A549 (cell line): Measurements from ENCODE around the gene OR13C4. TPM values are rescaled to one million over a fixed set of nuclear protein-coding genes. Genes with fewer than 3 reads are reported as not detected.
A peak's percentile ranks its signal among the peaks of the same experiment; 100 is the strongest.
"Not testable (repeated sequence)": the region's sequence is repeated elsewhere in the genome, so short reads cannot be mapped to it uniquely, and the experiment has no call there.

Experiments
- ATAC-seq, 2 experiments: fragments of 200-7000 bp in 1 of 2; fragments of >200 bp in 1 of 2; cut with Nextera tagmentation in 1 of 2; cut with Tn5 transposase in 1 of 2; 3 replicates each; pipeline versions ENCODE4 v1.8.0 to v1.9.1; 2018 to 2020; ENCODE audit warnings: mild to moderate bottlenecking in 1 of 2, moderate library complexity in 1 of 2
- CTCF ChIA-PET: fragments of 300-600 bp; sonication (Branson Sonifier 250); formaldehyde crosslinking; extraction: SDS; loops from one replicate; lab custom pipeline; 2021; ENCODE audit warnings: antibody characterized with exemption, inconsistent platforms; lab: Yijun Ruan, JAX
- POLR2A ChIA-PET: fragments of 350-600 bp; formaldehyde crosslinking; extraction: SDS; loops from one replicate; lab custom pipeline; 2021; ENCODE audit warnings: antibody characterized with exemption, inconsistent platforms; lab: Yijun Ruan, JAX
- DNase-seq, 2 experiments: peaks; one replicate each; pipeline versions ENCODE4 v3.0.0 to v3.0.0-alpha.2; 2011 to 2016; ENCODE audit warnings: low read depth in 1 of 2, low spot score in 1 of 2
- FAIRE-seq: peaks from 2 replicates; lab custom pipeline; 2011; peaks lifted over from hg19 to GRCh38; lab: Jason Lieb, UNC
- H3K27ac ChIP-seq, 2 experiments: fragments of >200 bp; sonication (Bioruptor Twin); formaldehyde crosslinking; 3 replicates each; pipeline ENCODE4 v1.5.1; 2016 to 2017
- H3K4me1 ChIP-seq: fragments of >200 bp; sonication (Bioruptor Twin); formaldehyde crosslinking; 3 replicates; pipeline ENCODE4 v1.6.1; 2016
- H3K4me2 ChIP-seq: fragments of >200 bp; sonication (Bioruptor Twin); formaldehyde crosslinking; 3 replicates; pipeline ENCODE4 v1.6.1; 2016
- H3K4me3 ChIP-seq: fragments of >200 bp; sonication (Bioruptor Twin); formaldehyde crosslinking; 3 replicates; pipeline ENCODE4 v1.5.1; 2016
- H3K9me3 ChIP-seq: fragments of >200 bp; sonication (Bioruptor Twin); formaldehyde crosslinking; 3 replicates; pipeline ENCODE4 v1.6.1; 2016
- CEBPB ChIP-seq, 2 experiments: fragments of >200 bp in 1 of 2; sonication (Bioruptor Twin) in 1 of 2; formaldehyde crosslinking in 1 of 2; IDR thresholded peaks; 2 replicates each; pipeline ENCODE4 v1.6.1; 2012 to 2016
- CHD4 ChIP-seq: fragments of 200-600 bp; sonication (generic); IDR thresholded peaks from 2 replicates; pipeline ENCODE4 v1.6.1; 2016; ENCODE audit warnings: antibody characterized with exemption, mild to moderate bottlenecking, borderline replicate concordance
- FOSB ChIP-seq: fragments of 250-450 bp; sonication (Bioruptor Pico); IDR thresholded peaks from 2 replicates; pipeline ENCODE4 v1.5.0; 2020; ENCODE audit warnings: mild to moderate bottlenecking, moderate library complexity
- FOSL2 ChIP-seq, 2 experiments: fragments of 450-650 bp in 1 of 2; fragments of >200 bp in 1 of 2; sonication (Bioruptor Twin) in 1 of 2; formaldehyde crosslinking; IDR thresholded peaks; 2 replicates each; pipeline versions ENCODE4 v1.5.0 to v1.6.1; 2016 to 2020; ENCODE audit warnings: mild to moderate bottlenecking in 1 of 2, moderate library complexity in 1 of 2
- FOXS1 ChIP-seq: fragments of 250-450 bp; sonication (Bioruptor Pico); IDR thresholded peaks from 2 replicates; pipeline ENCODE4 v1.5.0; 2020; ENCODE audit warnings: mild to moderate bottlenecking, moderate library complexity
- GATA3 ChIP-seq: IDR thresholded peaks from 2 replicates; pipeline ENCODE4 v1.6.1; 2012; ENCODE audit warnings: borderline replicate concordance
- HDAC2 ChIP-seq: fragments of 200-600 bp; sonication (generic); IDR thresholded peaks from 2 replicates; pipeline ENCODE4 v1.6.1; 2016
- HEYL ChIP-seq: fragments of 250-450 bp; sonication (Bioruptor Pico); IDR thresholded peaks from 2 replicates; pipeline ENCODE4 v1.8.0; 2021; ENCODE audit warnings: mild to moderate bottlenecking, moderate library complexity
- HOXA7 ChIP-seq: fragments of 250-450 bp; sonication (Bioruptor Pico); IDR thresholded peaks from 2 replicates; pipeline ENCODE4 v1.5.0; 2020; ENCODE audit warnings: mild to moderate bottlenecking, moderate library complexity
- KDM5A ChIP-seq: fragments of 200-600 bp; sonication (generic); IDR thresholded peaks from 2 replicates; pipeline ENCODE4 v1.6.1; 2016; ENCODE audit warnings: antibody characterized with exemption, mild to moderate bottlenecking
- NFE2L2 ChIP-seq: fragments of 150-350 bp; conservative IDR thresholded peaks from 2 replicates; pipeline ENCODE4 v1.6.1; 2014; ENCODE audit warnings: low read length
- SREBF2 ChIP-seq: fragments of 450-650 bp; IDR thresholded peaks from 2 replicates; pipeline ENCODE4 v1.6.1; 2014; ENCODE audit warnings: mild to moderate bottlenecking, moderate library complexity
- WGBS: methylation state at CpG from one replicate; pipeline ENCODE4 v1.1.6; 2017; ENCODE audit errors: missing lambda C conversion rate; 5-methylcytosine and 5-hydroxymethylcytosine counted together
- polyA plus RNA-seq, 4 experiments: library from polyadenylated mRNA; depleted of rRNA in 3 of 4; stranded (reverse); fragments of >200 nt; fragmentation: RNase III in 1 of 4; extraction: RNeasy Plus Mini Kit Qiagen cat#74134 plus additional on column Dnase treatment in 1 of 4; gene quantifications; 2 replicates in 3 of 4; 3 replicates in 1 of 4; pipeline ENCODE4 v1.2.3, GENCODE V29; 2011 to 2017
- TF ChIP-seq, protein P1 (sequence below): fragments of 250-450 bp; sonication (Bioruptor Pico); IDR thresholded peaks from 2 replicates; pipeline ENCODE4 v1.5.0; 2021; ENCODE audit warnings: mild to moderate bottlenecking, moderate library complexity, borderline replicate concordance

OR13C4 gene
- polyA plus RNA-seq, 2 of the 4 experiments (the other 2 are of a cell fraction): not detected

DNA sequence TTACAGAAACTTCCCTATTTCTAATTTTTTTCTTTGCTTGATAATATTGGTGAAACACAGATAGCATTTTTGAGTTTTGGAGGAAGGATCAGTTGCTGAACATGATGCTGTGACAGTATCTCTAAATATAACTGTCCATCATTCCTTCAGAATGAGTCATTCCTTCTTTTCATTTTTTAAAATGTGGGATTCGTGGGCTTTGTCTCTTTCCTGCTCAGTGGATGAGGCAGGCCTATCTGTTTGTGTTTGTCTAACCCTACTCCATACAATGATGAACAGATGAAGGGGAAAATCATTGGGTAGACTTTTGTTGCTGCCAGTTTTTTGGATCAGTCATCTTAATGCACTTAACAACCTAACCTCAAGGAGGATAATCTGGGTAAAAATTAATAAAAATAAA is 26.3 kb upstream of the OR13C4 start:
- Histone ChIP-seq H3K9me3 (no peaks in the 10 kb centered on the region), H3K27ac (no peak overlapping the region), H3K4me1 (no peaks in the 10 kb centered on the region), H3K4me3 (no peak overlapping the region), H3K4me2 (no peak overlapping the region)
- DNase-seq: no peak
- ChIA-PET CTCF (no interaction called here), POLR2A (no interaction called here)
- no peak for ATAC-seq
- TF ChIP-seq, protein P1, sequence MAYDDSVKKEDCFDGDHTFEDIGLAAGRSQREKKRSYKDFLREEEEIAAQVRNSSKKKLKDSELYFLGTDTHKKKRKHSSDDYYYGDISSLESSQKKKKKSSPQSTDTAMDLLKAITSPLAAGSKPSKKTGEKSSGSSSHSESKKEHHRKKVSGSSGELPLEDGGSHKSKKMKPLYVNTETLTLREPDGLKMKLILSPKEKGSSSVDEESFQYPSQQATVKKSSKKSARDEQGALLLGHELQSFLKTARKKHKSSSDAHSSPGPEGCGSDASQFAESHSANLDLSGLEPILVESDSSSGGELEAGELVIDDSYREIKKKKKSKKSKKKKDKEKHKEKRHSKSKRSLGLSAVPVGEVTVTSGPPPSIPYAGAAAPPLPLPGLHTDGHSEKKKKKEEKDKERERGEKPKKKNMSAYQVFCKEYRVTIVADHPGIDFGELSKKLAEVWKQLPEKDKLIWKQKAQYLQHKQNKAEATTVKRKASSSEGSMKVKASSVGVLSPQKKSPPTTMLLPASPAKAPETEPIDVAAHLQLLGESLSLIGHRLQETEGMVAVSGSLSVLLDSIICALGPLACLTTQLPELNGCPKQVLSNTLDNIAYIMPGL (CRISPR knock-in tag): no peak
- TF ChIP-seq FOSL2 (IDR thresholded peaks at IDR 0.05): no peak
- 0 out of 2 replicates have a peak, but pooled peaks have one; percentile 6 for TF ChIP-seq FOSL2 (CRISPR knock-in tag; IDR thresholded peaks at IDR 0.05)
- WGBS: 4% methylated on average over 1 of the region's 1 CpG
- FAIRE-seq: no peak

DNA sequence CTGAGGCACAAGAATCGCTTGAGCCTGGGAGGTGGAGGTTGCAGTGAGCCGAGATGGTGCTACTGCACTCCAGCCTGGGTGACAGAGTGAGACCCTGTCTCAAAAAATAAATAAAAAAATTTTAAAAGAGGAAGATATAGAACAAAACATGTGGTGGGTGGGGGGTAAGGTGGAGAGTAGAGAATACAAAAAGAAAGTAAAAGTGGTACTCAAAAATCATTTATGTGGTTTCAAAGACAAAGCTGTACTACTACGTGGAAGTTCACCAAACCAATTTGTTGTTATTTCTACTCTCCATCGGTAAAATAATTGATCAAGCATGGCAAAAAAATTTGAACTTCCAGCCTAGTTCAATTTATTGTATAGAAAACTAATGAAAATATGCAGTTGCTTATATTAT is 17.6 kb upstream of the OR13C4 start:
- FAIRE-seq (no peak), DNase-seq (no peak), ATAC-seq (no peak)
- Histone ChIP-seq H3K27ac (no peak overlapping the region), H3K9me3 (no peaks in the 10 kb centered on the region), H3K4me2 (no peak overlapping the region), H3K4me1 (no peaks in the 10 kb centered on the region), H3K4me3 (no peak overlapping the region)
- ChIA-PET POLR2A (no interaction called here), CTCF (interaction anchor here (0.6 kb wide), 1 partner anchor 26 kb away, joined by 3 read pairs; no protein-coding TSS in a partner anchor)
- 15% methylated on average over 4 of the region's 4 CpGs for WGBS
- TF ChIP-seq SREBF2 (no peak), HOXA7 (CRISPR knock-in tag) (no peak), CEBPB (IDR thresholded peaks at IDR 0.05) (no peak), FOXS1 (CRISPR knock-in tag) (no peak), GATA3 (no peak)

DNA sequence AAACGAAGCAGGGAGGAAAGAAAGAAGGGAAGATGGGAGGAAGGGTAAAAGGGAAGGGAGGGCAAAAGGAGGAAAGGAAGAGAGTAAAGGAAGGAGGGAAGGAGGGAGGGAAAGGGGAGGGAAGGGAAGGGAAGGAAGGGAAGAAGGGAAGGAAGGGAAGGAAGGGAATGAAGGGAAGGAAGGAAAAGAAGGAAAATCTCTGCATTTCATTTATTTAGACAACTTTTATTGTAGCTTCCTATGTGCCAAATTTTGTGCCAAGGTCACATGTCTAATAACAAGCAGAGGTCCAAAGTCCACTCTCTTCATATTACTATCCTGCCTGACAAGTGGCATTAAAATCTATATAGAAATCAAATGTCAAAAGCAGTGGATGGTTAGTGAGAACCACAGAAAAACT is 12.3 kb upstream of the OR13C4 start:
- ChIA-PET POLR2A (no interaction called here), CTCF (interaction anchor here (0.6 kb wide), 1 partner anchor 22 kb away, joined by 3 read pairs; no protein-coding TSS in a partner anchor)
- DNase-seq (no peak), FAIRE-seq (no peak), ATAC-seq (no peak)
- Histone ChIP-seq H3K27ac (no peak overlapping the region), H3K9me3 (no peaks in the 10 kb centered on the region), H3K4me3 (no peak overlapping the region), H3K4me1 (no peaks in the 10 kb centered on the region), H3K4me2 (no peak overlapping the region)
- TF ChIP-seq NFE2L2 (no peak), HDAC2 (no peak), GATA3 (no peak), KDM5A (no peak), FOSB (CRISPR knock-in tag) (no peak), HEYL (CRISPR knock-in tag) (no peak)
- 4% methylated on average over 1 of the region's 1 CpG for WGBS

DNA sequence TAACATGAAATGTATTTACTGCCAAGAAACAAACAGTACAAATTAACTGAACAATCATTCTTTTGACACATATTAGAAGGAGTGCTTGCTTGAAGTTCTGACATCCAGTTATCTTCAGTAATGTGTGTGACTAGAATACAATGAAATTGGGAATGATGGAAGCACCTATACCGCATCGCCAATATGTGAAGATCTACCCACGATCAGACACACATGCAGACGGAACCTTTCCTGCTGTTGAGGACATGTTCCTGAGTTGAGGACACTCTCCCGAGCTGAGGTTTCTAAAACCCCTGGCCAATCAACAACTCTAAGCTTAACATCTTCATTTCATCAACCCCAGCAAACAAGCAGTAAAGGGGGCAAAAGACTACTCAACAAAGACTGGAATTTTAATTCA is 9.7 kb upstream of the OR13C4 start, which contains the start of gene OR13C3:
OR13C3 (minus strand) TSS at position 101 of the 400 bp plus-strand sequence. CDS start 133 bp downstream, outside the sequence.
- H3K4me3 ChIP-seq: no peak within 1 kb of the TSS
- ATAC-seq: no peak
- H3K4me1 ChIP-seq: no peaks in the 10 kb centered on the region
- CTCF ChIA-PET: no interaction called here
- TF ChIP-seq HEYL (CRISPR knock-in tag) (no peak), CHD4 (no peak)
- H3K27ac ChIP-seq: no peak within 1 kb of the TSS
- no peaks in the 10 kb centered on the region for H3K9me3 ChIP-seq
- FAIRE-seq: no peak
- H3K4me2 ChIP-seq: no peak within 1 kb of the TSS
- no peak for DNase-seq
- 46% methylated on average over 5 of the region's 5 CpGs for WGBS
- POLR2A ChIA-PET: no interaction called here

DNA sequence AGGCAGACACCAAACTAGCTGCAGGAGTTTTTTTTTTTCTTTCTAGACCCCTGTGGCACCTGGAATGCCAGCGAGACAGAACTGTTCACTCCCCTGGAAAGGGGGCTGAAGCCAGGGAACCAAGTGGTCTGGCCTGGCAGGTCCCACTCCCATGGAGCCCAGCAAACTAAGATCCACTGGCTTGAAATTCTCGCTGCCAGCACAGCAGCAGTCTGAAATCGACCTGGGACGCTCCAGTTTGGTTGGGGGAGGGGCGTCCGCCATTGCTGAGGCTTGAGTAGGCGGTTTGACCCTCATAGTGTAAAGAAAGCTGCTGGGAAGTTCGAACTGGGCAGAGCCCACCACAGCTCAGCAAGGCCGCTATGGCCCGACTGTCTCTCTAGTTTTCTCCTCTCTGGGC is 6.8 kb downstream of the OR13C4 start:
- ATAC-seq, DNase-seq, H3K4me1 ChIP-seq, CTCF ChIA-PET, H3K4me2 ChIP-seq, H3K27ac ChIP-seq, H3K9me3 ChIP-seq, FAIRE-seq, POLR2A ChIA-PET, H3K4me3 ChIP-seq: not testable (repeated sequence)
- 14% methylated on average over 10 of the region's 10 CpGs for WGBS
